ENCODE data around the gene LATS2.

LATS2 gene

GRCh38 chr13:21047591-21048282, 13.6 kb downstream of the LATS2 start:
- no peak overlapping the region for H2AFZ ChIP-seq (ENCODE audit: low read length)
- H3K79me1 ChIP-seq (ENCODE audit: low read depth, low read length): peaks cover 8% of the 10 kb centered on the region
- H3K18ac ChIP-seq (ENCODE audit: low read length): no peak overlapping the region
- no peak overlapping the region for H3K4me3 ChIP-seq (ENCODE audit: low read length in 2 of 2)
- H2BK12ac ChIP-seq (ENCODE audit: low read length): no peak overlapping the region
- H2BK5ac ChIP-seq (ENCODE audit: low read length): no peak overlapping the region
- H2BK15ac ChIP-seq (ENCODE audit: low read length): no peak overlapping the region
- H3K27ac ChIP-seq (replicated peaks; ENCODE audit: low read length): no peak overlapping the region
- H3K27me3 ChIP-seq (ENCODE audit: control insufficient read depth in 3 of 3, insufficient read depth in 3 of 3, low read depth in 1 of 3, low read length in 3 of 3): no peaks in the 10 kb centered on the region
- H3K23ac ChIP-seq (ENCODE audit: low read depth, low read length, poor library complexity): no peak overlapping the region
- no peak overlapping the region for H3K9ac ChIP-seq (ENCODE audit: low read depth, low read length, poor library complexity)
- no peaks in the 10 kb centered on the region for H3K9me3 ChIP-seq (replicated peaks in 1 of 2; ENCODE audit: control insufficient read depth in 2 of 2, insufficient read depth in 1 of 2, low read depth in 1 of 2, low read length in 2 of 2)
- H3K4ac ChIP-seq (ENCODE audit: low read length): no peak overlapping the region
- H2BK120ac ChIP-seq (ENCODE audit: low read depth, low read length): no peak overlapping the region
- no peak overlapping the region for H3K14ac ChIP-seq (ENCODE audit: low read length)
- no peak overlapping the region for H4K91ac ChIP-seq (ENCODE audit: low read depth, low read length, poor library complexity)
- no peak overlapping the region for H4K8ac ChIP-seq (ENCODE audit: low read depth, low read length)
- H3K4me1 ChIP-seq (ENCODE audit: control insufficient read depth in 2 of 2, insufficient read depth in 1 of 2, low read depth in 1 of 2, low read length in 2 of 2): peaks cover 0 to 1% of the 10 kb centered on the region in 2 donors
- WGBS, 2 donors (ENCODE audit: extremely low coverage in 2 of 2, insufficient read length in 2 of 2, insufficient replicate concordance in 1 of 2): no CpG with 5 or more reads among the region's 10 CpGs
- H3K4me2 ChIP-seq (ENCODE audit: insufficient read depth, low read length, poor library complexity, severe bottlenecking): no peak overlapping the region
- DNase-seq (ENCODE audit: low spot score): no peak
- peaks cover 6 to 61% of the 10 kb centered on the region in 2 donors for H3K36me3 ChIP-seq (replicated peaks in 1 of 2; ENCODE audit: control insufficient read depth in 2 of 2, insufficient read depth in 2 of 2, low read length in 2 of 2)
- no peak overlapping the region for H2AK5ac ChIP-seq (ENCODE audit: low read depth, low read length)

GRCh38 chr13:21047087-21047486, 14.3 kb downstream of the LATS2 start:
- peaks cover 10 to 62% of the 10 kb centered on the region in 2 donors for H3K36me3 ChIP-seq (replicated peaks in 1 of 2; ENCODE audit: control insufficient read depth in 2 of 2, insufficient read depth in 2 of 2, low read length in 2 of 2)
- no peak overlapping the region for H3K14ac ChIP-seq (ENCODE audit: low read length)
- no peak overlapping the region for H2BK5ac ChIP-seq (ENCODE audit: low read length)
- H3K23ac ChIP-seq (ENCODE audit: low read depth, low read length, poor library complexity): no peak overlapping the region
- no peak overlapping the region for H2AFZ ChIP-seq (ENCODE audit: low read length)
- no peak overlapping the region for H2AK5ac ChIP-seq (ENCODE audit: low read depth, low read length)
- no peaks in the 10 kb centered on the region for H3K9me3 ChIP-seq (replicated peaks in 1 of 2; ENCODE audit: control insufficient read depth in 2 of 2, insufficient read depth in 1 of 2, low read depth in 1 of 2, low read length in 2 of 2)
- WGBS, 2 donors (ENCODE audit: extremely low coverage in 2 of 2, insufficient read length in 2 of 2, insufficient replicate concordance in 1 of 2): no CpG with 5 or more reads among the region's 9 CpGs
- no peak overlapping the region for H4K91ac ChIP-seq (ENCODE audit: low read depth, low read length, poor library complexity)
- no peak overlapping the region for H2BK120ac ChIP-seq (ENCODE audit: low read depth, low read length)
- H3K27ac ChIP-seq (replicated peaks; ENCODE audit: low read length): no peak overlapping the region
- H3K27me3 ChIP-seq (ENCODE audit: control insufficient read depth in 3 of 3, insufficient read depth in 3 of 3, low read depth in 1 of 3, low read length in 3 of 3): no peaks in the 10 kb centered on the region
- no peak overlapping the region for H3K9ac ChIP-seq (ENCODE audit: low read depth, low read length, poor library complexity)
- no peak overlapping the region for H3K4me2 ChIP-seq (ENCODE audit: insufficient read depth, low read length, poor library complexity, severe bottlenecking)
- no peak overlapping the region for H2BK15ac ChIP-seq (ENCODE audit: low read length)
- H3K79me1 ChIP-seq (ENCODE audit: low read depth, low read length): peaks cover 8% of the 10 kb centered on the region
- H3K4me1 ChIP-seq (ENCODE audit: control insufficient read depth in 2 of 2, insufficient read depth in 1 of 2, low read depth in 1 of 2, low read length in 2 of 2): peaks cover 0 to 1% of the 10 kb centered on the region in 2 donors
- no peak overlapping the region for H2BK12ac ChIP-seq (ENCODE audit: low read length)
- H3K18ac ChIP-seq (ENCODE audit: low read length): no peak overlapping the region
- no peak overlapping the region for H4K8ac ChIP-seq (ENCODE audit: low read depth, low read length)
- no peak overlapping the region for H3K4me3 ChIP-seq (ENCODE audit: low read length in 2 of 2)
- no peak overlapping the region for H3K4ac ChIP-seq (ENCODE audit: low read length)
- DNase-seq (ENCODE audit: low spot score): no peak

GRCh38 chr13:21046203-21046602, 15.2 kb downstream of the LATS2 start:
- no peak overlapping the region for H4K8ac ChIP-seq (ENCODE audit: low read depth, low read length)
- no peak overlapping the region for H3K18ac ChIP-seq (ENCODE audit: low read length)
- no peak overlapping the region for H3K9ac ChIP-seq (ENCODE audit: low read depth, low read length, poor library complexity)
- no peaks in the 10 kb centered on the region for H3K9me3 ChIP-seq (replicated peaks in 1 of 2; ENCODE audit: control insufficient read depth in 2 of 2, insufficient read depth in 1 of 2, low read depth in 1 of 2, low read length in 2 of 2)
- H2BK120ac ChIP-seq (ENCODE audit: low read depth, low read length): no peak overlapping the region
- peaks cover 10 to 63% of the 10 kb centered on the region in 2 donors for H3K36me3 ChIP-seq (replicated peaks in 1 of 2; ENCODE audit: control insufficient read depth in 2 of 2, insufficient read depth in 2 of 2, low read length in 2 of 2)
- H2AK5ac ChIP-seq (ENCODE audit: low read depth, low read length): no peak overlapping the region
- no peak overlapping the region for H2BK12ac ChIP-seq (ENCODE audit: low read length)
- H3K4me2 ChIP-seq (ENCODE audit: insufficient read depth, low read length, poor library complexity, severe bottlenecking): no peak overlapping the region
- H2BK15ac ChIP-seq (ENCODE audit: low read length): no peak overlapping the region
- no CpG with 5 or more reads among the region's 7 CpGs for WGBS, 2 donors (ENCODE audit: extremely low coverage in 2 of 2, insufficient read length in 2 of 2, insufficient replicate concordance in 1 of 2)
- H3K4me1 ChIP-seq (ENCODE audit: control insufficient read depth in 2 of 2, insufficient read depth in 1 of 2, low read depth in 1 of 2, low read length in 2 of 2): peaks cover 0 to 1% of the 10 kb centered on the region in 2 donors
- no peaks in the 10 kb centered on the region for H3K27me3 ChIP-seq (ENCODE audit: control insufficient read depth in 3 of 3, insufficient read depth in 3 of 3, low read depth in 1 of 3, low read length in 3 of 3)
- H3K79me1 ChIP-seq (ENCODE audit: low read depth, low read length): peaks cover 6% of the 10 kb centered on the region
- no peak overlapping the region for H2AFZ ChIP-seq (ENCODE audit: low read length)
- H4K91ac ChIP-seq (ENCODE audit: low read depth, low read length, poor library complexity): no peak overlapping the region
- H3K23ac ChIP-seq (ENCODE audit: low read depth, low read length, poor library complexity): no peak overlapping the region
- no peak overlapping the region for H3K27ac ChIP-seq (replicated peaks; ENCODE audit: low read length)
- H2BK5ac ChIP-seq (ENCODE audit: low read length): no peak overlapping the region
- H3K4me3 ChIP-seq (ENCODE audit: low read length in 2 of 2): no peak overlapping the region
- DNase-seq (ENCODE audit: low spot score): no peak
- no peak overlapping the region for H3K4ac ChIP-seq (ENCODE audit: low read length)
- H3K14ac ChIP-seq (ENCODE audit: low read length): no peak overlapping the region

GRCh38 chr13:21045100-21045499, 16.3 kb downstream of the LATS2 start:
- peaks cover 5% of the 10 kb centered on the region for H3K79me1 ChIP-seq (ENCODE audit: low read depth, low read length)
- H3K27ac ChIP-seq (replicated peaks; ENCODE audit: low read length): no peak overlapping the region
- H3K18ac ChIP-seq (ENCODE audit: low read length): no peak overlapping the region
- no peak overlapping the region for H3K9ac ChIP-seq (ENCODE audit: low read depth, low read length, poor library complexity)
- no peak overlapping the region for H3K4me3 ChIP-seq (ENCODE audit: low read length in 2 of 2)
- H3K4me1 ChIP-seq (ENCODE audit: control insufficient read depth in 2 of 2, insufficient read depth in 1 of 2, low read depth in 1 of 2, low read length in 2 of 2): peaks cover 0 to 1% of the 10 kb centered on the region in 2 donors
- H3K4ac ChIP-seq (ENCODE audit: low read length): no peak overlapping the region
- no peak overlapping the region for H2BK120ac ChIP-seq (ENCODE audit: low read depth, low read length)
- H2BK12ac ChIP-seq (ENCODE audit: low read length): no peak overlapping the region
- no peak overlapping the region for H3K4me2 ChIP-seq (ENCODE audit: insufficient read depth, low read length, poor library complexity, severe bottlenecking)
- no peak overlapping the region for H3K23ac ChIP-seq (ENCODE audit: low read depth, low read length, poor library complexity)
- H4K91ac ChIP-seq (ENCODE audit: low read depth, low read length, poor library complexity): no peak overlapping the region
- H3K9me3 ChIP-seq (replicated peaks in 1 of 2; ENCODE audit: control insufficient read depth in 2 of 2, insufficient read depth in 1 of 2, low read depth in 1 of 2, low read length in 2 of 2): no peaks in the 10 kb centered on the region
- H2BK15ac ChIP-seq (ENCODE audit: low read length): no peak overlapping the region
- no peak overlapping the region for H2AK5ac ChIP-seq (ENCODE audit: low read depth, low read length)
- no peak overlapping the region for H3K14ac ChIP-seq (ENCODE audit: low read length)
- peaks cover 13 to 65% of the 10 kb centered on the region in 2 donors for H3K36me3 ChIP-seq (replicated peaks in 1 of 2; ENCODE audit: control insufficient read depth in 2 of 2, insufficient read depth in 2 of 2, low read length in 2 of 2)
- no peak overlapping the region for H4K8ac ChIP-seq (ENCODE audit: low read depth, low read length)
- no peak overlapping the region for H2AFZ ChIP-seq (ENCODE audit: low read length)
- H3K27me3 ChIP-seq (ENCODE audit: control insufficient read depth in 3 of 3, insufficient read depth in 3 of 3, low read depth in 1 of 3, low read length in 3 of 3): no peaks in the 10 kb centered on the region
- DNase-seq (ENCODE audit: low spot score): no peak
- no CpG with 5 or more reads among the region's 5 CpGs for WGBS, 2 donors (ENCODE audit: extremely low coverage in 2 of 2, insufficient read length in 2 of 2, insufficient replicate concordance in 1 of 2)
- no peak overlapping the region for H2BK5ac ChIP-seq (ENCODE audit: low read length)
